Stimulated activated CD8-positive, alpha-beta memory T cell treated with anti-CD3 and anti-CD28 coated beads, Interleukin-2, amount 100 ng/mL, for 48 hours (primary cell): ENCODE results near the gene PLEKHA5.
"Not testable (repeated sequence)": the region's sequence is repeated elsewhere in the genome, so short reads cannot be mapped to it uniquely, and the experiment has no call there.

ENCODE experiments used
- DNase-seq, 2 donors: peaks; one replicate each; pipeline ENCODE4 v3.0.0-alpha.2; 2020; ENCODE audit warnings: low read depth in 2 of 2

PLEKHA5 gene

DNA sequence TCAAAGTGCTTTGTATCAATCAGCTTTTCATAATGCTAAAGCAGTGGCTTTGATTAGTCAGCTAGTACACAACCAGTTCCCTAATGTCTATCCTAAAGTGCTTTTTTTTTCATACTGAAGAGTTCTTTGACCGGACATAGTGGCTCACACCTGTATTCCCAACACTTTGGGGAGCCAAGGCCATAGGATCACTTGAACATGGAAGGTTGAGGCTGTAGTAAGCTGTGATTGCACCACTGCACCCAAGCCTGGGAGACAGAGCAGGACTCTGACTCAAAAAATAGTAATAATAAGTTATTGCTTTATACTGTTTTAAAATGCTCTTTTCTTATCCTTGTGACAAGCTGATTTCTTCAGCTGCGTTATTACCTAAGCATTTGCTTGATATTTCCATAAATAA is 155.1 kb downstream of the PLEKHA5 start:
- DNase-seq, result no peak

DNA sequence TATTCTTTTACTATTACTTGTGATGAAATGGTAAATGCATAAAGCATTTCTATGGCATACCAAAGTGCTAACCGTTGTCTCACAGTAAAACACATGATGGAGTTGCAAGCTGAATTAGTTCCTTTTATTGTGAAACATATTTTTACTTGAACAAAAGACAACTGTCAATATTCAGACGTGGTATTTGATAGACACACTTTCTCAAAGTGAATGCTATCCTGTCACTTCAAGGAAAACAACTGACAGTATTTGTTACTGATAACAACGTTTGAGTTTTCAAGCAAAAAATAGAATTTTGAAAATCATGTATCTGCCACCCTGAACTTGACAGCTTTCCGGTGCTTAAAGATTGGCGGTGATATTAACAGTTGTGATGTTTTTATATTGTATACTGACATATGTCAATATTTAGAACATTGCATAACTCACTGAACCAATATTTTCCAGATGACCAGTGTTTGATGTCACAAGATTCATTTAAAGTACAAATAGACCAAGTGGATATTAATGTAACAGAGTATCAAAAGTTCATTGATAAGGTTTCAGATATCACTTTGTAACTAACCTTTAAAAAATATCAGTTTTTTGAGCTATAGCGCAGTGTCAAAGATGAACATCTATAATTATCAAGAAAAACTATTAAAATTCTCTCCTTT is 156.4 kb downstream of the PLEKHA5 start:
- DNase-seq, result no peak

DNA sequence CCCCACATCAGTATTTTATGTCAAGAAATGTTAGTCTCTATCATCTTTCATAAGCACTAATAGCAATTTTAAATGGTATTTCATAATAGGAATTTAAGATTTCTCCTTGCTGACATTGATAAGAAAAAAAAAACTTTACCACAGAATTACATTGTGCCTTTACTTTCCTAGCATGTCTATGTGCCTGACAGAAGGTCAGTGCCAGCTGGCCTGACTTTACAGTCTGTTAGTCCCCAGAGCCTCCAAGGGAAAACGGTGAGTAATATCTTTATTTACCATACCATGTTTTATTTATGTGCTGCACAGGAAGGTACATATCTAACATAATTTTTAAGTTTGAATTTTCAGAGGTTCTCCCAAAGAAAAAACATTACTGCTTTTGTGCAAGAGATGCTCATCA is 157.8 kb downstream of the PLEKHA5 start:
- no peak for DNase-seq

DNA sequence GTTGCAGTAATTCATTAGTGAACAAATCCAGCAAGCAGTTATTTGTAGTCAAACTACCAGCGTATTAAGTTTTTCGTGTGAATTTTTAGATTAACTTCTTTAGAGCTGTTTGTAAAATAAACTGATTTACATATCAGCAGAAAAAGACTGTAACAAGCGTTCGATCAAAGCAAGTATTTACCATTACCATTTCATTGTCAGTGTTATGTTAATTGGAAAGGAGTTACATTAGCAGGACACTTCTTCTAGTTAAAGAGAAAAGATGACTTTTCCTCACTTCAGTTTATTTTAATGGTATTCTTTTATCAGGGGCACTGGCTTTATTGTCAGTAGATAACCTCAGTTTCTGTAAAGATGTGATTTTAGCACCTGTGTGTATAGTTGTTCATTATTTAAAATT is 158.6 kb downstream of the PLEKHA5 start:
- no peak for DNase-seq

DNA sequence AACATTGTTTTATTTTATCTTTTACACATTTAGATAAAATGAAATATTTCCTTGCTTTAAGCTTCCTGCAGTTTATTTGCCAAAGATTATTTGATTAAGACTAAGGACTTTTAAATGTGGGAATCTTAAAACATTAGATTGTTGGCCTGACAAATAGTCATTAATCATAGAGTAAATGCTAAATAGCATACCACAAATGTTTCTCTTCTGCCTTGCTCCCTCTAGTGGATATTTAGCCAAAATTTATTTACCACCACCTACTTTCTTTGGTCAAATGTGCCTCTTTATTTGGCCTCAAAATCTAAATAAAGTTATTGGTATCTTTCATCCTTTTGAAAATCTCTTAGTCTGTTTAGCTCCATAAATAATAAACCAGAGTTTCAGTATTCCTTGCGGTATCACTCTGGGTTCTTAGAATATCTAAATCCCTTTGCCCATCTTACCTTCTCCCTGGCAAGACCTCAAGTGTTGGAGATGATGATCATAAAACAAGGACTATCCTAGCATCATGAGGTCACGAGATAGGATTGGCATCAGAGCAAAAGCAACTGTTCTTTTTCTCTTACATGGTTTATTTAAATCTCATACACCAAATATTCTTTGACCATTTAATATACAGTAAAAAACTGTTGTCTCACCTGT is 159.2 kb downstream of the PLEKHA5 start:
- DNase-seq, result no peak

DNA sequence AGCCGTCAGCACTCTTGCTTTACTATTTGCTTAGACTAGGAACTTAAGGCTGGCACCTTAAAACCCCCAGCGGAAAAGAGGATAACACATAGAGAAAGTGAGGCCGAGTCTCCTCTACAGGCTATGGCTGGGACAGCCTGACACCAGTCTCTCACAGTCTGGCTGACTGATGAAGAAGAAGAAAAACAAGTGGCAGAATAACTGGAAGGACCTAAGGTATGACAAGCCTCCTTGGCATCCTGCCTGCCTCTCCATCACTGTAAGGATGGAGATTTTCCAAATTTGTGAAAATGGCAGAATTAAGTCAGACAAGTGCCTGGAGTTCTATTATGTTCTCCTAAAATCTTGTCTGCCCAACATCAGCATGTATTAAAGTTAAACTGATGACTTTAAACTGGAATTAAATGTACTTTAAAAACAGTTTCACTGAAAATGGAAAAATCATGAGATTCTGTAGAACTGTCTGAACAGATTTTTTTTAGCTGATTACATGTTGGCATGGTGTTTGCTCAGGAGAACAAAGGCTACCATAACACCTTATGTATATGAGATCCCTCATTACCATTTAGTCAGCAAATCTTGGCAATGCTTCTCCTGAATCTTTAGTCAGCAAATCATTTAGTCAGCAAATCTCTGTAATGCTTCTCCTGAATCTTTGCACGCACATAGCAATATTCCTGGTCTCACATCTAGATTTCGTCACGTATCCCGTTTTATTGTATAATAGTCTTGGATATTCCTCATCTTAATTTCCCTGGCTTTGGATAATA is 169.5 kb downstream of the PLEKHA5 start:
- DNase-seq, result no peak

DNA sequence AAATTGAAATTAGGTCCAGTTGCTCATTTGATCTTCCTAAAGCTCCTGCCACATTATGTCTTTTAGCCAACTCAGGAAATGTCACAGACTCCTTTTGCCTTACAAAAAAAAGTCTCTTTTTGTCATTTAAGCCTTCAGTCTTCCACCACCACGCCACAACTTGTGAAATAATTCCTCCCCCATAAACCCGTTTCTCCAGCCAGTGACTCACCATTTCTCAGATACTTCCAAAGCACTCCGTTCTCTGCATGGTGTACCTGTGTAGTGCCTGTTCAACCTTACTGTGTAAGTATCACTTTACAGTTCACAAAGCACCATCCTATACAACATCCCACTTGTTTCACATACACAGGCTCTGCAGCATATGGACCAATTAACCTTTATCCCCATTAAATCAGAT is 170.2 kb downstream of the PLEKHA5 start:
- no peak for DNase-seq

DNA sequence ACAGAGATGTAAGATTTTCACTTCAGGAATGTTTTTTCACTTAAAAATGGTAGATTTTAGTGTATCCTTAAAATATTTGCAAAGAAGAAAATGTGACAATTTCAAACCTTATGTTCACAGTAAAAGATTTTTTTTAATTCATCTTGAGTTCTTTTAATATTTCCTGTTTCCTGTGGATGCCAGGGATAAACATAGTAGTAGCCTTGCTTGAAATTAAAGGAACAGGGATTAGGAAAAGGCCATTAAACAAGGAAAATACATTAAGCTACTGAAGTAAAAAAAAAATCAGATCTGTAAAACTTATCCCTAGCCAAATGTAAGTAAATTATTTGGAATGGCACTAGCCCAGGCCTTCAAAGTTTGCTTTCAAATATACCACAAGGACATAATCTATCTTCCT is 171.7 kb downstream of the PLEKHA5 start:
- no peak for DNase-seq

DNA sequence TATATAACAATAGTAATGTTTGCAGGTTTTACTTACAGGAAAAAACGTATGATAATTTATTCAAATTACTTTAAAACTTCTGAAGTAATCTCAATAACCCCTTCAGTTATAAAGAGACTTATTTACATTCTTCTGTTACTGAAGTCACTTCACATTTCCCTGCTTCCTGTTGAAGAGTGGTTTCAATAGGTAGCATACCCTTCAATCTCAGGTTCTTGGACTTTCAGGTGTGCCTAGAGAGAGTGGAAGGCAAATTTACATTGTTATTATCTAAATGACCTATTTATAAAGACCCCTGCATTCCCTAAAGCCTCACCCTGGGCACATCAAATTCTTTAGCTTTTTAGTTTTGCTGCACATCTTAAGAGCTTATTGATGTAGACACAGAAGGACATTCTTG is 172.2 kb downstream of the PLEKHA5 start:
- DNase-seq, result no peak

DNA sequence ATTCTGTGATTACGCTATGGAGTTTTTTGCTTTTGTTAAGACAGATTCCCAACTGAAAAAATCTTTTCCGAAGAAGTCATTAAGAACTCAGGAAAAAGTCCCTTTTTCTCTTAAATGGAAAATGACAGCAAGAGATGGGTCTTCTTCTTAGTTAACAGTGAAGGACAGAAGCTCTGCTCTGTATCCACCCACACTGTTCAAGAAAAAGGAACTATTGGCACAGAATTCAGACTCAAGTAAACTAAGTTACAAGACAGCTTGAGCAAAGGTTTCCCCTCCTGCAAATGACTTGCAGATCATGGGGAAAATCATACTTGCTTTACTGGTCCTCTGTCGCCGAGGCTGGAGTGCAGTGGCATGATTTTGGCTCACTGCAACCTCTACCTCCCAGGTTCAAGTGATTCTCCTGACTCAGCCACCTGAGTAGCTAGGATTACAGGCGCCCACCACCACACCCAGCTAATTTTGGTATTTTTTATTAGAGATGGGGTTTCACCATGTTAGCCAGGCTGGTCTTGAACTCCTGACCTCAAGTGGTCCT is 172.6 kb downstream of the PLEKHA5 start:
- DNase-seq, result no peak

DNA sequence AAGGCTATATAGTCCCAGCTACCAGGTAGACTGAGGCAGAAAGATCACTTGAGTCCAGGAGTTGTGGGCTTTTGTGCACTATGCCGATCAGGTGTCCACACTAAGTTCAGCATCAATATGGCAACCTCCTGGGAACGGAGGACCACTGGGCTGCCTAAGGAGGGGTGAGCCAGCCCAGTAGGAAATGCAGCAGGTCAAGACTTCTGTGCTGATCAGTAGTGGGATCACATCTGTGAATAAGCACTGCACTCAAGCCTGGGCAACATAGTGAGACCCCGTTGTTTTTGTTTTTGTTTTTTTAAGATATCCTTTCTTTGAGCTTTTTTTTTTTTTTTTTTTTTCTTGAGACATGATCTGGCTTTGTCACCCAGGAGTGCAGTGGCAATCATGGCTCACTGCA is 174.0 kb downstream of the PLEKHA5 start:
- DNase-seq, result no peak

DNA sequence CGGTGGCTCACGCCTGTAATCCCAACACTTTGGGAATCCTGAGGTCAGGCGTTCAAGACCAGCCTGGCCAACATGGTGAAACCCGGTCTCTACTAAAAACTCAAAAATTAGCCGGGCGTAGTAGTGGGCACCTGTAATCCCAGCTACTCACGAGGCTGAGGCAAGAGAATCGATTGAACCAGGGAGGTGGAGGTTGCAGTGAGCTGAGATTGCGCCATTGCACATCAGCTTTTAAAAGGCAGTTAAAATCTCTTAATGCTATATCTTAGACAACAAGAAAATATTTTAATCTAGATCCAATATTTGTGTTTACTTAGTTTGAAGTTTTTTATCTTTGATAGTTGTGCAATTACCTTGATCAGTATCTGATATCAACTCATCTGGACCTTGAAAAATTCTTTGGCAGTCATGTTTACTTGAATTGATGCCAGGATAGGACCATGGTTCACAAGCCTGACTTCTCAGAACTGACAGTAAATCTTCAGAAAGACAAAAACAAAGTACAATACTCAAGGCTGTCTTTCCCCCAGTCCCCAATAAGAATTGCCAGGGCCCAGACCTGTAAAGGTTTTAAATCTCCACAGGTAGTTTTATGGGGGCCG is 174.7 kb downstream of the PLEKHA5 start:
- DNase-seq, result no peak

DNA sequence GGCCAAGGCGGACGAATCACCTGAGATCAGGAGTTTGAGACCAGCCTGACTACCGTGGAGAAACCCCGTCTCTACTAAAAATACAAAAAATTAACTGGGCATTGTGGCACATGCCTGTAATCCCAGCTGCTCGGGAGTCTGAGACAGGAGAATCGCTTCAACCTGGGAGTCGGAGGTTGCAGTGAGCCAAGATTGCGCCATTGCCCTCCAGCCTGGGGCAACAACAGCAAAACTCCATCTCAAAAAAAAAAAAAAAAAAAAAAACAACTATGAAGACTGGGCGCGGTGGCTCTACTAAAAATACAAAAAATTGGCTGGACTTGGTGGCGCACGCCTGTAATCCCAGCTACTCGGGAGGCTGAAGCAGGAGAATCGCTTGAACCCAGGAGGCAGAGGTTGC is 176.1 kb downstream of the PLEKHA5 start:
- not testable (repeated sequence) for DNase-seq

DNA sequence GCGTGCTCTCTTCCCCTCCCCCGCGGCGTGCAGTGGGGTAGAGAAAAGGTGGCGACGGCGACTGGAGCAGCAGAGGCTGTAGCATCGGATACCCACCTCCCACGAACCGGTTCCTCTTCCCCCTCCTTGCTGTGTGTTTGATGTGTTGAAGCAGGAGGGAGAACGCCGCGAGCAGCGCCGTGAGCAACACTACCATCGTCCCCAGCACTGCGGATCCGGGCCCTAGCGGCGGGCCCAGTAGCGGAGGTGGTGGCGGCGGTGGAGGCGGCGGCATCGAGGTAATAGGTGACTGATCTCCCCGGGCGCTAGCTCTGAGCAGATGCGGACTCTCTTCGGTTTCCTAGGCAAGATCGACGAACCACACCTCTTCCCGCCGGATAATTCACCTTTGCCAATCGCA is 176.8 kb downstream of the PLEKHA5 start:
- no peak for DNase-seq

DNA sequence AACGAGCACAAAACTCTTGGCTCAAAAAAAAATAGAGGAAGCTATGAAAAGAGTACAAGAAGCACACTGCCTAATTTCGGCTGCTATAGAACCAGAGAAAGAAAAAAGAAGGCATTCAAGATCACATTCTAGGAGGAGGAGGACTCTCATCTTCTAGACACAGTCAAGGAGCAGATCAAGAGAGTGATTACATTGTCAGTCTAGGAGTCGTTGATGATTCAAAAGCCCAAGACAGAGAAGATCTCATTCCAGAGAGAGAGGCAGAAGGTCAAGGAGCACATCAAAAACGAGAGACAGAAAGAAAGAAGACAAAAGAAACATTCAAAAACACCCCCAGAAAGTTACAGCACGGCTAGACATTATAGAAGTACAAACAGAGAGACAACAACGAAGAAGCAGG is 177.9 kb downstream of the PLEKHA5 start:
- DNase-seq, result no peak

DNA sequence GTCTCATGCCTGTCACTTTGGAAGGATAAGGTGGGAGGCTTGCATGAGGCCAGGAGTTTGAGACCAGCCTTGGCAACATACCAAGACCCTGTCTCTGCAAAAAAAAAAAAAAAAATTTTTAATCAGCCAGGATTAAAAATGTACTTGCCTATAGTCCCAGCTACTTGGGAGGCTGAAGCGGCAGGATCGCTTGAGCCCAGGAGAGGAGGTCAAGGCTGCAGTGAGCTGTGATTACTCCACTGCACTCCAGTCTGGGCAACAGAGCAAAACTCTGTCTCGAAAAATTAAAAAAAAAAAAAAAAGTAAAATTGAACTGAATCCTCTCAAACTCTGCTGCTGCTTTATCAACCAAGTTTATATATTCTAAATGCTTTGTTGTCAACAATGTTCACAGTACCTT is 181.6 kb downstream of the PLEKHA5 start:
- no peak for DNase-seq

DNA sequence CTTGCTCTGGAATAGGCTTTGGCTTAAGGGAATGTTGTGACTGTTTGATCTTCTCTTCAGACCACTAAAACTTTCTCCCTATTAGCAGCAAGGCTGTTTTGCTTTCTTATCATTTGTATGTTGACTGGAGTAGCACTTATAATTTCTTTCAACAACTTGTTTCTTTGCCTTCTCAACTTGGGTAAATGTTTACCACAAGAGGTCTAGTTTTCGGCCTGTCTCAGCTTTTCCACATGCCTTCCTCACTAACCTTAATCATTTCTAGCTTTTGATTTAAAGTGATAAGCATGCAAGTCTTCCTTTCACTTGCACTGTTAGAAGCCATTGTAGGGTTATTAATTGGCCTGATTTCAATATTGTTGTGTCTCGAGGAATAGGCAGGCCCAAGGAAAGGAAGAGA is 183.1 kb downstream of the PLEKHA5 start:
- no peak for DNase-seq

DNA sequence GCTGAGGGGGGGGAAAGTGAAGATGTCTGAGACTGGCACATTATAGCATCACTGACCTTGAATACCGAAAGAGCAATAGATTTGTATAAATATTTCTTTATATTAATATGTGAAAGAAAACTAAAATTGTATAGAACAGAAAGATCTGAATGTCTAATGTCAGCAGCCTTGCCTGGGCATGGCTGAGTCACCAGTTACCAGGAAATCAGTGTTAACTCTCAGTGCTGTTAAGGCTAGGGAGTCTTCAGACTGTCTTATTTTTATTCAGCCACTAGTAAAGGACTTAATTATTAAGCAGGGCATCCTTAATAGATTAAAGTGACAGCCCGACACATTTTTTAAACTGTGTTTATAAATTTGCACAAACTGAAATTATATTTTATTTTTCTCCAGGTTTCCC is 186.9 kb downstream of the PLEKHA5 start:
- no peak for DNase-seq

DNA sequence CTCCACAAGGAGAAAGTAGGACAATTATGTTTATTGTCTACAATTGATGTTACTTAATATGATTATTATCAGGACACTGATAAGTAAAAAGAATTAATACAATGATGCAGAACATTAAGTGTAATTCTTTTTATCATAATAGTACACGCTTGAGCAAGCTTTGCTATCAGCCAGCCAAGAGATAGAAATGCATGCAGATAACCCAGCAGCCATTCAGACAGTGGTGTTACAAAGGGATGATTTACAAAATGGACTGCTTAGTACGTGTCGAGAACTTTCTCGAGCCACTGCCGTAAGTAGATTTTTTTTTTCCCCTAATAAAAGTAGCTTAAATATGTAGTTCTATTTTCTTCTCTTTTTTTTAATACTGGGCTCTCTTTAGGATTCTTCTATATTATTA is 192.8 kb downstream of the PLEKHA5 start:
- no peak for DNase-seq

DNA sequence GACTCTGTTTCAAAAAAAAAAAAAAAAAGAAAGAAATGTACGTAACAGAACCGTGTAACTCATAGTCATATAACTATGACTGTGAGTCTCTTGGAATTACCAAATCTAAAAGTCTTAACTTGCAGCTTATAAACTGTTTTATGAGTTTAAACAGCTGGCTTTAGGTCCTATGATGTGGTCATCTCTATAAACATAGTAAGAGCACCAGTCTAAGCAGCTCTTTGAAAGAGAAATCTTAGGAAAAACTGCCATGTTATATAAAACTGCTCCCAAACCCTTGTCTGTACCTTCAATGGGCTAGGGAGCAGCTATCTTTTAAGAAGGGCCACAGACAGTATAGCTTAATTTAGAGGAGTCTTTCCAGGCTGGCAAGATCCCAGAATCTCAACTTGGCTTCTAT is 194.3 kb downstream of the PLEKHA5 start:
- no peak for DNase-seq

DNA sequence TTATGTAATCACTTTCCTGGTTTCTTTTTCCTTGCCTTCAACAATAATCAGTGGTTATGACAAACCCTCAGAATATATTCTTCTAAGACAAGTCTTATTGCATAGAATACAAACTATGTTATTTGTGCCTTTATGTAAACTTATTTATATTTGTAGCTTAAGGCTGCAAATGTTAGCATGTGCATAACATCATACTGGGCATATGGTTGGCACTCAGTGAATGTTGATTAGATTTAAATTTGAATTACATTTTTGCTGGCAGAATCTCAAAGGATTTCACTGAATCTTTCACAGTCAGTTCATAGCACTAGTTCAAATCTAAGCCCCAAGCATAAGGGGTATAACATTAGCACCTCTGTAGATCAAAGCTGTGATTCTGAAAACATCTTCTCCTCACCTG is 196.6 kb downstream of the PLEKHA5 start:
- DNase-seq, result no peak

DNA sequence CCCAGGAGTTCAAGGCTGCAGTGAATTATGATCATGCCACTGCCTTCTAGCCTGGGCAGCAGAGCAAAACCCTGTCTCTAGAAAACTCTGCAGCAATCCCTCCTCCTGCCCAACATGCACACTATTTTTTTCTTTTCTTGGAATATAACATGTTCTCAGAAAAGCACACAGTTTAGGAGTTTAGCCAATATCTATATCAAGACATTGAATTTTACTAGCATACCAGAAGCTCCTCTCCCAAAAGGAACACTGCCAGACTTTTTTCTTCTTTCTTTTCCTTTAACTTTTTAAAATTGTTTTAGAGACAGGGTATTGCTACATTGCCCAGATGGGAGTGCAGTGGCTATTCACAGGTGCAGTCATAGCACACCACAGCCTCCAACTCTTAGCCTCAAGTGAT is 202.7 kb downstream of the PLEKHA5 start:
- no peak for DNase-seq

DNA sequence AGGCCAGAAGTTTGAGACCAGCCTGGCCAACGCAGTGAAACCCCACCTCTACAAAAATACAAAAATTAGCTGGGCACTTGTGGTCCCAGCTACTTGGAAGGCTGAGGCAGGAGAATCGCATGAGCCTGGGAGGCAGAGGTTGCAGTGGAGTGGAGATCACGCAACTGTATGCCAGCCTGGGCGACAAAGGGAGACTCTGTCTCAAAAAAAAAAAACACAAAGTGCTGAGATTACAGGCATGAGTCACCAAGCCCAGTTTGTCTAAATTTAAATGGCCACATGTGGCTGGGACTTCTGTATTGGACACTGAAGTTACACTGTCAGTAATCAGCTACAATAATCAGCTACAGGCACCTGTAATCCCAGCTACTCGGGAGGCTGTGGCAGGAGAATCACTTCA is 208.9 kb downstream of the PLEKHA5 start:
- DNase-seq, result no peak
